Liver (tissue), 9 donors: ENCODE data around the gene LMOD1. TPM values are rescaled to one million over a fixed set of nuclear protein-coding genes. Genes with fewer than 3 reads are reported as not detected.

Experiments used
- DNase-seq: peaks from one replicate; pipeline ENCODE4 v3.0.0-alpha.2; 2017; ENCODE audit warnings: low spot score
- H3K27ac ChIP-seq, 2 donors: one replicate each; pipeline ENCODE4 v1.7.0; 2013; ENCODE audit warnings: inconsistent platforms in 2 of 2, low read length in 2 of 2, control low read depth in 1 of 2, low read depth in 1 of 2, mild to moderate bottlenecking in 1 of 2
- H3K27me3 ChIP-seq, 4 donors: one replicate each; pipeline versions ENCODE4 v1.6.1 to v1.7.0; 2013; ENCODE audit warnings: low read length in 3 of 4, inconsistent platforms in 1 of 4, mild to moderate bottlenecking in 1 of 4, moderate library complexity in 1 of 4; ENCODE audit not compliant: control insufficient read depth in 4 of 4, insufficient read depth in 4 of 4
- H3K36me3 ChIP-seq, 4 donors: one replicate each; pipeline versions ENCODE4 v1.6.1 to v1.7.0; 2013; ENCODE audit warnings: low read length in 3 of 4, mild to moderate bottlenecking in 3 of 4, low read depth in 1 of 4, moderate library complexity in 1 of 4; ENCODE audit not compliant: control insufficient read depth in 4 of 4, insufficient read depth in 3 of 4
- H3K4me1 ChIP-seq, 4 donors: one replicate each; pipeline versions ENCODE4 v1.6.1 to v1.7.0; 2013; ENCODE audit warnings: low read length in 3 of 4, mild to moderate bottlenecking in 3 of 4, moderate library complexity in 1 of 4; ENCODE audit not compliant: control insufficient read depth in 4 of 4, insufficient read depth in 4 of 4
- H3K4me3 ChIP-seq, 3 donors: one replicate each; pipeline versions ENCODE4 v1.6.1 to v1.7.0; 2013; ENCODE audit warnings: low read length in 3 of 3, control low read depth in 1 of 3, low read depth in 1 of 3, mild to moderate bottlenecking in 1 of 3
- H3K9ac ChIP-seq, 2 donors: one replicate each; pipeline ENCODE4 v1.7.0; 2013; ENCODE audit warnings: low read length in 2 of 2, mild to moderate bottlenecking in 2 of 2, moderate library complexity in 2 of 2, control low read depth in 1 of 2, low read depth in 1 of 2
- H3K9me3 ChIP-seq, 4 donors: one replicate each; pipeline versions ENCODE4 v1.6.1 to v1.7.0; 2013; ENCODE audit warnings: low read length in 3 of 4; ENCODE audit not compliant: control insufficient read depth in 4 of 4
- ATF3 ChIP-seq: IDR thresholded peaks from 2 replicates; pipeline ENCODE4 v1.6.1; 2016; ENCODE audit warnings: antibody characterized with exemption
- CTCF ChIP-seq: fragments of 150-350 bp; IDR thresholded peaks from 2 replicates; pipeline ENCODE4 v1.5.1; 2017; ENCODE audit warnings: improper control_type of control experiment, low read depth, low read length; ENCODE audit not compliant: missing input control
- EGR1 ChIP-seq, 2 donors: IDR thresholded peaks; 2 replicates each; pipeline ENCODE4 v1.6.1; 2016 to 2018; ENCODE audit warnings: antibody characterized with exemption in 2 of 2, low read depth in 2 of 2
- FOXA1 ChIP-seq: IDR thresholded peaks from 2 replicates; pipeline ENCODE4 v1.6.1; 2016; ENCODE audit warnings: antibody characterized with exemption
- FOXA2 ChIP-seq: IDR thresholded peaks from 2 replicates; pipeline ENCODE4 v1.6.1; 2016; ENCODE audit warnings: antibody characterized with exemption
- HNF4A ChIP-seq, 2 donors: conservative IDR thresholded peaks; 2 replicates each; pipeline ENCODE4 v1.6.1; 2016; ENCODE audit warnings: antibody characterized with exemption in 2 of 2, mild to moderate bottlenecking in 2 of 2
- HNF4G ChIP-seq: IDR thresholded peaks from 2 replicates; pipeline ENCODE4 v1.6.1; 2016; ENCODE audit warnings: antibody characterized with exemption
- JUND ChIP-seq, 2 donors: IDR thresholded peaks; 2 replicates each; pipeline ENCODE4 v1.6.1; 2016; ENCODE audit warnings: antibody characterized with exemption in 2 of 2
- NR2F2 ChIP-seq: IDR thresholded peaks from 2 replicates; pipeline ENCODE4 v1.6.1; 2016; ENCODE audit warnings: antibody characterized with exemption
- RAD21 ChIP-seq, 2 donors: IDR thresholded peaks; 2 replicates each; pipeline ENCODE4 v1.6.1; 2016; ENCODE audit warnings: antibody characterized with exemption in 2 of 2, mild to moderate bottlenecking in 2 of 2
- REST ChIP-seq: IDR thresholded peaks from 2 replicates; pipeline ENCODE4 v1.6.1; 2016; ENCODE audit warnings: antibody characterized with exemption, mild to moderate bottlenecking
- RXRA ChIP-seq, 2 donors: IDR thresholded peaks; 2 replicates each; pipeline ENCODE4 v1.6.1; 2017 to 2018; ENCODE audit warnings: antibody characterized with exemption in 2 of 2, mild to moderate bottlenecking in 1 of 2
- SP1 ChIP-seq: IDR thresholded peaks from 2 replicates; pipeline ENCODE4 v1.6.1; 2018; ENCODE audit warnings: antibody characterized with exemption, mild to moderate bottlenecking
- TAF1 ChIP-seq: conservative IDR thresholded peaks from 2 replicates; pipeline ENCODE4 v1.6.1; 2016; ENCODE audit warnings: antibody characterized with exemption, mild to moderate bottlenecking
- YY1 ChIP-seq: IDR thresholded peaks from 2 replicates; pipeline ENCODE4 v1.6.1; 2016; ENCODE audit warnings: antibody characterized with exemption, mild to moderate bottlenecking
- WGBS: extraction: QIAGEN DNeasy Blood & Tissue Kit; methylation state at CpG from one replicate; pipeline ENCODE4 v1.1.7; 2013; 5-methylcytosine and 5-hydroxymethylcytosine counted together
- polyA plus RNA-seq, 2 donors: library from polyadenylated mRNA; stranded (reverse) in 1 of 2; unstranded in 1 of 2; fragments of 200-250 nt in 1 of 2; fragments of >200 nt in 1 of 2; fragmentation: Nextera tagmentation in 1 of 2; extraction: Ambion mirVana in 1 of 2; gene quantifications; one replicate each; pipeline versions ENCODE4 v1.2.1 to v1.2.3, GENCODE V29; 2013 to 2015
- total RNA-seq, 2 donors: library from RNA; depleted of rRNA; stranded (reverse); fragments of >200 nt; gene quantifications; one replicate each; pipeline ENCODE4 v1.2.3, GENCODE V29; 2014
- TF ChIP-seq, protein P1 (sequence below): IDR thresholded peaks from 2 replicates; pipeline ENCODE4 v1.6.1; 2016; ENCODE audit warnings: antibody characterized with exemption
- donor health status: healthy.
- donor health status: healthy.
- donor health status: healthy.
- donor health status: healthy.
- donor health status: healthy.

LMOD1 gene
- total and polyA plus RNA-seq, 4 donors = 0.14 to 4.4 (median 2.2) TPM

DNA sequence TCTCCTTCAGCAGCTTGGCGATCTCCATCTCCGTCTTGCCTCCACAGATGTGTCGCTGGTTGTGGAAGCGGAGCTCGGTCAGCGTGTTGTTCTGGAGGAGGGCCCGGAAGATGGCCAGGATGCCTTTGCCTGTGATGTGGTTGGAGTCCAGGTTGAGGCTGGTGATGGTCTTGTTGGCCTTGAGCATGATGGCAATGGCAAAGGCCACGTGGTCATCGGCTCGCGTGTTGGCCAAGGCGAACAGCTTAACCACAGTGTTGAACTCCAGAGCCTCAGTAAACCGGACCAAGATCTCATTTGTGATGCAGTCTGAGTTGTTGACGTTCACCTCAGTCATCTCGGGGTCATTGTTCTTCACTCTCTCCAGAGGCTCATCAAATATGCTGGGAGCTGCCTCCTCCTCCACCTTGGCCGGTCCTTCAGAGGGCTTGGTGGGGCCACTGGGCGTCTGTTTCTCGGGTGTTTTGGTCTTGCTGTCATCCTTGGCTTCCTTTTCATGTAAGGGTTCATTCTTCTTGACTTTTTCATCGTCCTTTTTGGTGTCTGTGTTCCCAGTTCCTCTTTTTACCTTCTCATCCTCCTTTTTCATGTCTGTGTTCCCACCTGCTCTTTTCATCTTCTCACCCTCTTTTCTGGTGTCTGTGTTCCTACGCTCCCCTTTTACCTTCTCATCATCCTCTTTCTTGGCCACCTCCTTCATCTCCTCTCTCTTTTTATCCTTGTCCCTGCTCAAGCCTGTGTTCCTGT lies 46.5 kb downstream of the LMOD1 start:
- Histone ChIP-seq H3K27ac (no peak overlapping the region), H3K9me3 (no peaks in the 10 kb centered on the region), H3K4me1 (peaks cover 0 to 7% (median 3%) of the 10 kb centered on the region in 4 donors), H3K36me3 (no peaks in the 10 kb centered on the region), H3K9ac (no peak overlapping the region), H3K4me3 (no peak overlapping the region), H3K27me3 (no peaks in the 10 kb centered on the region)
- WGBS = 90% methylated on average over 20 of the region's 20 CpGs
- no peak for TF ChIP-seq JUND (IDR thresholded peaks at IDR 0.05)
- no peak for TF ChIP-seq TAF1
- TF ChIP-seq, protein P1, sequence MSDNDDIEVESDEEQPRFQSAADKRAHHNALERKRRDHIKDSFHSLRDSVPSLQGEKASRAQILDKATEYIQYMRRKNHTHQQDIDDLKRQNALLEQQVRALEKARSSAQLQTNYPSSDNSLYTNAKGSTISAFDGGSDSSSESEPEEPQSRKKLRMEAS = no peak
- TF ChIP-seq HNF4G = no peak
- TF ChIP-seq REST = no peak
- no peak for TF ChIP-seq RXRA (IDR thresholded peaks at IDR 0.05)
- no peak for TF ChIP-seq HNF4A (conservative IDR thresholded peaks at IDR 0.05)
- TF ChIP-seq SP1 = no peak
- no peak for TF ChIP-seq RAD21 (IDR thresholded peaks at IDR 0.05)
- no peak for DNase-seq

- Histone ChIP-seq H3K4me3 (no peak overlapping the region), H3K9ac (no peak overlapping the region), H3K36me3 (no peaks in the 10 kb centered on the region), H3K4me1 (peaks cover 0 to 7% (median 3%) of the 10 kb centered on the region in 4 donors), H3K27ac (no peak overlapping the region), H3K9me3 (no peaks in the 10 kb centered on the region), H3K27me3 (no peaks in the 10 kb centered on the region)
- DNase-seq = no peak
- WGBS = 91% methylated on average over 4 of the region's 4 CpGs
- TF ChIP-seq, protein P1 = no peak
- TF ChIP-seq NR2F2 = no peak
- TF ChIP-seq YY1 = no peak
- no peak for TF ChIP-seq HNF4G
- TF ChIP-seq TAF1 = no peak
- no peak for TF ChIP-seq EGR1 (IDR thresholded peaks at IDR 0.05; ENCODE audit: low read depth in 2 of 2)
- no peak for TF ChIP-seq RXRA (IDR thresholded peaks at IDR 0.05)
- no peak for TF ChIP-seq ATF3
- no peak for TF ChIP-seq FOXA1
- no peak for TF ChIP-seq CTCF
- TF ChIP-seq SP1 = no peak
- no peak for TF ChIP-seq FOXA2
- no peak for TF ChIP-seq HNF4A (conservative IDR thresholded peaks at IDR 0.05)
Measured at GRCh38 chr1:201898992-201899391, 47.4 kb downstream of the LMOD1 start.
